HepG2 (cell line): ENCODE measurements around the gene TECTA. TPM values are rescaled to one million over a fixed set of nuclear protein-coding genes. Genes with fewer than 3 reads are reported as not detected.

Source experiments
- ATAC-seq: fragments of 200-7000 bp; cut with Tn5 transposase; 3 replicates; pipeline ENCODE4 v1.9.1; 2020; ENCODE audit warnings: mild to moderate bottlenecking, moderate library complexity
- BruUV-seq: library from RNA; stranded (reverse); fragments of 400-500 nt; replicated peaks from 2 replicates; lab custom pipeline; 2021; lab: Mats Ljungman, UMichigan
- CTCF ChIA-PET: fragments of 300-600 bp; formaldehyde crosslinking; extraction: SDS; loops from one replicate; lab custom pipeline; 2021; ENCODE audit warnings: low total read pairs, inconsistent platforms, low intra/inter-chr PET ratio; lab: Yijun Ruan, JAX
- POLR2A ChIA-PET: fragments of 350-600 bp; sonication (Branson Sonifier 250); formaldehyde crosslinking; loops from one replicate; lab custom pipeline; 2020; ENCODE audit warnings: antibody characterized with exemption, inconsistent platforms; lab: Yijun Ruan, JAX
- DNase-seq: peaks from one replicate; pipeline ENCODE4 v3.0.0-alpha.2; 2015; ENCODE audit warnings: low spot score
- FAIRE-seq: peaks from 3 replicates; lab custom pipeline; 2011; peaks lifted over from hg19 to GRCh38; lab: Jason Lieb, UNC
- H2AFZ ChIP-seq: one replicate; pipeline ENCODE4 v1.6.1; 2011; ENCODE audit warnings: low read length, inconsistent platforms
- H3K27ac ChIP-seq: fragments of 300-600 bp; 3 replicates; pipeline ENCODE4 v1.8.0; 2011; ENCODE audit warnings: mixed run types, mild to moderate bottlenecking, mixed read lengths, low read length, inconsistent platforms; ENCODE audit not compliant: insufficient read depth; ENCODE audit errors: extremely low read length
- H3K27me3 ChIP-seq, 2 experiments: fragments of 200-600 bp in 1 of 2; 2 replicates in 1 of 2; 3 replicates in 1 of 2; pipeline versions ENCODE4 v1.6.0 to v1.8.0; 2011; ENCODE audit warnings: low read length in 2 of 2, mild to moderate bottlenecking in 2 of 2, moderate library complexity in 2 of 2, inconsistent platforms in 1 of 2; ENCODE audit not compliant: insufficient read depth in 2 of 2, control insufficient read depth in 1 of 2
- H3K36me3 ChIP-seq, 2 experiments: fragments of 200-600 bp in 1 of 2; replicated peaks in 1 of 2; 2 replicates in 1 of 2; 3 replicates in 1 of 2; pipeline versions ENCODE4 v1.5.1 to v1.8.0; 2011; ENCODE audit warnings: low read length in 2 of 2, inconsistent platforms in 1 of 2; ENCODE audit not compliant: insufficient read depth in 2 of 2, control insufficient read depth in 1 of 2
- H3K4me1 ChIP-seq: 2 replicates; pipeline ENCODE4 v1.5.1; 2012; ENCODE audit warnings: low read length, inconsistent platforms; ENCODE audit not compliant: insufficient read depth
- H3K4me2 ChIP-seq: 2 replicates; pipeline ENCODE4 v1.6.0; 2011; ENCODE audit warnings: low read depth, low read length, inconsistent platforms
- H3K4me3 ChIP-seq, 3 experiments: fragments of 200-600 bp in 1 of 3; sonication (generic), shearing (Covaris generic) in 1 of 3; replicated peaks in 1 of 3; 2 replicates each; pipeline ENCODE4 v1.5.1; 2011 to 2016; ENCODE audit warnings: low read length in 3 of 3, inconsistent platforms in 2 of 3, low read depth in 2 of 3, mild to moderate bottlenecking in 2 of 3, control low read depth in 1 of 3, mixed read lengths in 1 of 3; ENCODE audit not compliant: insufficient read depth in 1 of 3
- H3K79me2 ChIP-seq: one replicate; pipeline ENCODE4 v1.6.1; 2011; ENCODE audit warnings: low read length, inconsistent platforms; ENCODE audit not compliant: insufficient read depth
- H3K9ac ChIP-seq: 2 replicates; pipeline ENCODE4 v1.6.0; 2011; ENCODE audit warnings: mild to moderate bottlenecking, low read depth, low read length, inconsistent platforms; ENCODE audit not compliant: insufficient read depth
- H3K9me3 ChIP-seq: 2 replicates; pipeline ENCODE4 v1.5.1; 2012; ENCODE audit warnings: mild to moderate bottlenecking, low read length
- H4K20me1 ChIP-seq: 2 replicates; pipeline ENCODE4 v1.6.0; 2011; ENCODE audit warnings: inconsistent platforms, mild to moderate bottlenecking, low read length, moderate library complexity; ENCODE audit not compliant: insufficient read depth
- FOXA1 ChIP-seq, 2 experiments: fragments of 450-650 bp in 1 of 2; sonication (generic) in 1 of 2; formaldehyde crosslinking in 1 of 2; IDR thresholded peaks; 2 replicates each; pipeline versions ENCODE4 v1.4.0 to v1.6.1; 2016 to 2020; ENCODE audit warnings: missing genetic modification reagents in 1 of 2
- PRPF4 ChIP-seq: fragments of 200-400 bp; formaldehyde crosslinking; IDR thresholded peaks from 2 replicates; pipeline ENCODE4 v1.6.1; 2016; ENCODE audit warnings: low read length, low read depth; ENCODE audit not compliant: poor library complexity, severe bottlenecking
- TBP ChIP-seq: sonication (generic); formaldehyde crosslinking; IDR thresholded peaks from 2 replicates; pipeline ENCODE4 v1.5.0; 2020; ENCODE audit warnings: missing genetic modification reagents
- ZBTB33 ChIP-seq: sonication (generic); formaldehyde crosslinking; IDR thresholded peaks from 2 replicates; pipeline ENCODE4 v1.4.0; 2020; ENCODE audit warnings: missing genetic modification reagents
- WGBS: methylation state at CpG from one replicate; pipeline ENCODE4 v1.1.6; 2017; ENCODE audit warnings: low lambda C conversion rate; 5-methylcytosine and 5-hydroxymethylcytosine counted together
- in situ Hi-C: cut with HindIII; loops from 2 replicates; pipeline ENCODE4 v1.10.0; 2017; ENCODE audit warnings: low pct_unique_long_range_greater_than_20kb; ENCODE audit not compliant: extremely low pct_ligation_motif_present
- intact Hi-C: fragments of 100-400 bp; cut with micrococcal nuclease; formaldehyde crosslinking; loops from one replicate; pipeline ENCODE4 v1.10.0; 2022; ENCODE audit not compliant: unreplicated experiment
- polyA plus RNA-seq, 8 experiments: library from polyadenylated mRNA; depleted of rRNA in 3 of 8; stranded (reverse) in 7 of 8; unstranded in 1 of 8; fragments of >200 nt; fragmentation: Illumina TruSeq in 4 of 8; extraction: Trizol in 4 of 8; gene quantifications; 2 replicates each; pipeline versions ENCODE4 v1.2.1 to v1.2.3, GENCODE V29; 2011 to 2016; ENCODE audit warnings: low read depth in 4 of 8, missing spikeins in 1 of 8, mixed read lengths in 1 of 8; ENCODE audit not compliant: insufficient read depth in 1 of 8
- total RNA-seq, 5 experiments: library from RNA; depleted of rRNA; stranded (reverse); fragments of >200 nt; fragmentation: Illumina TruSeq; extraction: Trizol; gene quantifications; 2 replicates each; pipeline ENCODE4 v1.2.3, GENCODE V29; 2016; ENCODE audit warnings: low read depth in 1 of 5

TECTA gene
- total and polyA plus RNA-seq, 2 of the 13 experiments (the other 11 are each of a cell fraction or from before 2014, with no cell fraction given), result 0.04 to 0.17 TPM

GRCh38 chr11:121089566-121089965 is 11.5 kb upstream of the TECTA start:
- no peak overlapping the region for H3K4me3 ChIP-seq
- H3K79me2 ChIP-seq, result no peaks in the 10 kb centered on the region
- CTCF ChIA-PET, result no interaction called here
- no peaks in the 10 kb centered on the region for H3K9me3 ChIP-seq
- POLR2A ChIA-PET, result interaction anchor here (2.1 kb wide), 1 partner anchor 22 kb away, joined by 8 read pairs; no protein-coding TSS in a partner anchor
- H3K9ac ChIP-seq, result no peak overlapping the region
- no peak overlapping the region for H2AFZ ChIP-seq
- ATAC-seq (no peak), FAIRE-seq (no peak), DNase-seq (no peak)
- BruUV-seq, result no TSS peak
- no peak overlapping the region for H3K4me2 ChIP-seq
- 0 out of 5 replicates have a peak, but pooled peaks cover 0 to 10% of the 10 kb centered on the region in 2 experiments for H3K36me3 ChIP-seq
- no peaks in the 10 kb centered on the region for H3K27me3 ChIP-seq
- TF ChIP-seq FOXA1 (IDR thresholded peaks at IDR 0.05) (0 out of 2 replicates have a peak, but pooled peaks have one; percentile 9), FOXA1 (CRISPR knock-in tag; IDR thresholded peaks at IDR 0.05) (no peak), PRPF4 (no peak)
- intact Hi-C loops (no loop called here), in situ Hi-C loops (no loop called here)
- H3K27ac ChIP-seq, result no peak overlapping the region
- no peaks in the 10 kb centered on the region for H4K20me1 ChIP-seq
- H3K4me1 ChIP-seq, result peaks cover 7% of the 10 kb centered on the region
- 100% methylated on average over 1 of the region's 1 CpG for WGBS

DNA sequence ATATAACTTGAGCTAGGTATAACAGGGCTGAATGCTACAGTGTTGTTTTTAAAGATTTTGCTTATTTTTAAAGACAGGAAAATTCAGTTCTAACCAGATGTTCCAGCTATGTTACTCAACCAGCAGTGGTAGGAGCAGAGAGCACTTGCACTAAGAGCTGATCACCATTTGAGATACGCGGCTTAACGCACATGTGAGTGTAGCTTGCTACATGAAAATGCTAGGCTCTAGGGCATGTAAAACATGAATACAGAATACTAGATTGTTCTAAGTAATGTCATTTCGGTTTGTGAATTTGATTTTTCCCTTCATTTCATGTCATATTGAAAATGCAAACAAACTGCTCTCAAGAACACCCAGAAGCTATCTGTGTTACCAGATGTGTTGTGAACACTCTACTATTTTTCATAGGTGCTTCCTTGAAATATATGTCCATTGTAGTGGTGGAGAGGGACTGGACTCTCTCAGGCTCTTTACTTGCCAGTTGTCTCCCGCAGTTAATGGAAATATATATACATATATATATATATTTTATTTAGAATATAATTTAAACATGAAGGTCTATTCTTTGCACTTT is 10.8 kb upstream of the TECTA start:
- H2AFZ ChIP-seq, result no peak overlapping the region
- no peaks in the 10 kb centered on the region for H4K20me1 ChIP-seq
- ATAC-seq (no peak), FAIRE-seq (no peak), DNase-seq (no peak)
- H3K36me3 ChIP-seq, result 0 out of 5 replicates have a peak, but pooled peaks cover 0 to 10% of the 10 kb centered on the region in 2 experiments
- no TSS peak for BruUV-seq
- H3K4me2 ChIP-seq, result no peak overlapping the region
- no peak overlapping the region for H3K4me3 ChIP-seq
- WGBS, result 98% methylated on average over 5 of the region's 5 CpGs
- TF ChIP-seq ZBTB33 (CRISPR knock-in tag), result peak; percentile 55; the same call in 1 of the 2 replicates
- TF ChIP-seq TBP (CRISPR knock-in tag), result no peak
- no peaks in the 10 kb centered on the region for H3K27me3 ChIP-seq
- no peak overlapping the region for H3K9ac ChIP-seq
- ChIA-PET POLR2A (interaction anchor here (2.1 kb wide), 1 partner anchor 23 kb away, joined by 8 read pairs; no protein-coding TSS in a partner anchor), CTCF (no interaction called here)
- no peaks in the 10 kb centered on the region for H3K9me3 ChIP-seq
- no peak overlapping the region for H3K27ac ChIP-seq
- in situ Hi-C loops, result no loop called here
- intact Hi-C loops, result loop anchor here (5.0 kb wide), 1 partner anchor 688 kb away; no protein-coding TSS in a partner anchor
- no peaks in the 10 kb centered on the region for H3K79me2 ChIP-seq
- H3K4me1 ChIP-seq, result peaks cover 7% of the 10 kb centered on the region
